HL-60 (cell line): ENCODE measurements around the gene DNLZ.

ENCODE experiments used
- POLR2AphosphoS5 ChIP-seq: IDR thresholded peaks from 2 replicates; pipeline ENCODE4 v1.6.1; 2012; ENCODE audit warnings: low read depth
- TF ChIP-seq, protein P1 (sequence below): IDR thresholded peaks from one replicate; pipeline ENCODE4 v1.5.1; 2011; ENCODE audit warnings: low read length, control low read depth, inconsistent platforms; ENCODE audit not compliant: insufficient read depth

DNA sequence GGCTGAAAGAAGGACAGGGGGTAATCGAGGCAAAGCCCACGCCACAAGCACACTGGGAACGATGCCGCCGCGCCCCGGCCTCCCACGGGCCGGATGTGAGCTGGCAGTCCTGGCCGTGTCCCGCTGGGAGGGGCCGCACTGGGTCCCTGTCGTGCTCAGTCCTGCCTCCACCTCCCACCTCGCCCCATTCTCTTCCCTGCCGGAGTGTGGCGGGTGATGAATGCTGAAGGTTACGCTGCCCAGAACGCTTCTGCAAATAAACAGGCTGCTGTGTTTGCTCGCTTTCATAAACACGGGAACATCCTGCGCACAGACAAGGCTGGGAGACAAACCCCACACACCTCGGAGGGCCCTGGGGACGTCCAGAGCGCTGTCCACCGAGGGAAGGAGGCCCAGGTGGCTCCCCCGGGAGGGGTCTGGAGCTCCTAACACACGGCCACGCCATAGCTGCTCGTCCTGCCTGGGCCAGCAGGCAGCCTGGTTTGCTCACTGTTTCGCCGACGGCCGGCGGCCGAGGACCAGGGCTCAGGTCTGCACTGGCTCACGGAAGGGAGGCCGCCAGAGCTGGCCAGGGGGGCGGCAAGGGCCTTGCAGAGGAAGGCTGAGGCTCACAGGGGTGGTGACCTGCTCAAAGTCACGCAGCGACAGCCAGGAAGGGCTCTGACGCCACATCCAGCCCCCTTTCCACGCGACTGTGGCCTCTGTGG, 2.3 kb downstream of the DNLZ start:
- TF ChIP-seq, protein P1, sequence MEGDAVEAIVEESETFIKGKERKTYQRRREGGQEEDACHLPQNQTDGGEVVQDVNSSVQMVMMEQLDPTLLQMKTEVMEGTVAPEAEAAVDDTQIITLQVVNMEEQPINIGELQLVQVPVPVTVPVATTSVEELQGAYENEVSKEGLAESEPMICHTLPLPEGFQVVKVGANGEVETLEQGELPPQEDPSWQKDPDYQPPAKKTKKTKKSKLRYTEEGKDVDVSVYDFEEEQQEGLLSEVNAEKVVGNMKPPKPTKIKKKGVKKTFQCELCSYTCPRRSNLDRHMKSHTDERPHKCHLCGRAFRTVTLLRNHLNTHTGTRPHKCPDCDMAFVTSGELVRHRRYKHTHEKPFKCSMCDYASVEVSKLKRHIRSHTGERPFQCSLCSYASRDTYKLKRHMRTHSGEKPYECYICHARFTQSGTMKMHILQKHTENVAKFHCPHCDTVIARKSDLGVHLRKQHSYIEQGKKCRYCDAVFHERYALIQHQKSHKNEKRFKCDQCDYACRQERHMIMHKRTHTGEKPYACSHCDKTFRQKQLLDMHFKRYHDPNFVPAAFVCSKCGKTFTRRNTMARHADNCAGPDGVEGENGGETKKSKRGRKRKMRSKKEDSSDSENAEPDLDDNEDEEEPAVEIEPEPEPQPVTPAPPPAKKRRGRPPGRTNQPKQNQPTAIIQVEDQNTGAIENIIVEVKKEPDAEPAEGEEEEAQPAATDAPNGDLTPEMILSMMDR, result no peak
- TF ChIP-seq POLR2AphosphoS5, result no peak
